MM.1S (cell line): ENCODE measurements around the gene IMPA2.
"Not testable (repeated sequence)": the region's sequence is repeated elsewhere in the genome, so short reads cannot be mapped to it uniquely, and the experiment has no call there.

Source experiments
- DNase-seq: peaks from one replicate; pipeline ENCODE4 v3.0.0-alpha.2; 2015
- H2AFZ ChIP-seq: fragments of 300-600 bp; sonication (generic); 2 replicates; pipeline ENCODE4 v1.6.0; 2016; ENCODE audit warnings: antibody characterized with exemption, low read length
- H3F3A ChIP-seq: fragments of 300-600 bp; sonication (generic); 2 replicates; pipeline ENCODE4 v1.6.1; 2016; ENCODE audit warnings: mild to moderate bottlenecking, antibody characterized with exemption, low read length, moderate library complexity, mixed read lengths; ENCODE audit not compliant: insufficient read depth
- H3K27ac ChIP-seq: fragments of 300-600 bp; sonication (generic); 2 replicates; pipeline ENCODE4 v1.5.1; 2016; ENCODE audit warnings: mild to moderate bottlenecking, low read length
- H3K27me3 ChIP-seq: fragments of 300-600 bp; sonication (generic); replicated peaks from 2 replicates; pipeline ENCODE4 v1.6.0; 2016; ENCODE audit warnings: low read length; ENCODE audit not compliant: insufficient read depth
- H3K36me3 ChIP-seq: fragments of 300-600 bp; sonication (generic); replicated peaks from 2 replicates; pipeline ENCODE4 v1.6.1; 2016; ENCODE audit warnings: mild to moderate bottlenecking, low read length, mixed read lengths; ENCODE audit not compliant: insufficient read depth
- H3K4me1 ChIP-seq: fragments of 300-600 bp; sonication (generic); 2 replicates; pipeline ENCODE4 v1.6.1; 2016; ENCODE audit warnings: low read length, mixed read lengths
- H3K4me2 ChIP-seq: fragments of 300-600 bp; sonication (generic); 2 replicates; pipeline ENCODE4 v1.6.0; 2016; ENCODE audit warnings: low read depth, low read length
- H3K4me3 ChIP-seq: fragments of 300-600 bp; sonication (generic); 2 replicates; pipeline ENCODE4 v1.5.1; 2016; ENCODE audit warnings: low read length, mixed read lengths
- H3K79me2 ChIP-seq: fragments of 300-600 bp; sonication (generic); 2 replicates; pipeline ENCODE4 v1.6.1; 2016; ENCODE audit warnings: mixed run types, low read length, mixed read lengths
- H3K9ac ChIP-seq: fragments of 300-600 bp; sonication (generic); 2 replicates; pipeline ENCODE4 v1.6.1; 2016; ENCODE audit warnings: low read length, mixed read lengths
- H3K9me2 ChIP-seq: fragments of 300-600 bp; sonication (generic); replicated peaks from 2 replicates; pipeline ENCODE4 v1.6.1; 2016; ENCODE audit warnings: mild to moderate bottlenecking, low read length, mixed read lengths; ENCODE audit not compliant: insufficient read depth
- H3K9me3 ChIP-seq: fragments of 300-600 bp; sonication (generic); replicated peaks from 2 replicates; pipeline ENCODE4 v1.6.1; 2016; ENCODE audit warnings: mild to moderate bottlenecking, low read length, mixed read lengths; ENCODE audit not compliant: insufficient read depth
- H4K20me1 ChIP-seq: fragments of 300-600 bp; sonication (generic); 2 replicates; pipeline ENCODE4 v1.6.1; 2016; ENCODE audit warnings: mild to moderate bottlenecking, low read length, moderate library complexity, mixed read lengths; ENCODE audit not compliant: insufficient read depth
- CTCF ChIP-seq: fragments of 300-600 bp; sonication (generic); IDR thresholded peaks from 2 replicates; pipeline ENCODE4 v1.5.1; 2016; ENCODE audit warnings: antibody characterized with exemption, low read length, mixed read lengths
- EZH2 ChIP-seq: fragments of 300-600 bp; sonication (generic); optimal IDR thresholded peaks from 2 replicates; pipeline ENCODE3; 2017; ENCODE audit warnings: low read depth, mild to moderate bottlenecking, antibody characterized with exemption, low read length, mixed read lengths
- EZH2phosphoT487 ChIP-seq: fragments of 300-600 bp; sonication (generic); IDR thresholded peaks from 2 replicates; pipeline ENCODE4 v1.6.1; 2018; ENCODE audit warnings: antibody characterized with exemption, low read length

Gene IMPA2

GRCh38 chr18:12038082-12038638 is 56.9 kb downstream of the IMPA2 start:
- Histone ChIP-seq H3K4me2 (peak overlapping the region; percentile 96), H3K4me3 (peak overlapping the region; percentile 76; the same call in 1 of the 2 replicates)

GRCh38 chr18:12038639-12039539 is 57.6 kb downstream of the IMPA2 start:
- Histone ChIP-seq H3K4me3 (peak overlapping the region; percentile 76), H3K27ac (no peak overlapping the region), H3K4me1 (0 out of 2 replicates have a peak, but pooled peaks cover 5% of the 10 kb centered on the region), H3K4me2 (peak overlapping the region; percentile 96), H3K79me2 (no peaks in the 10 kb centered on the region), H3K36me3 (no peaks in the 10 kb centered on the region), H3K9me3 (no peaks in the 10 kb centered on the region), H3F3A (no peaks in the 10 kb centered on the region), H3K9me2 (no peaks in the 10 kb centered on the region), H4K20me1 (no peaks in the 10 kb centered on the region), H3K27me3 (no peaks in the 10 kb centered on the region), H2AFZ (peak overlapping the region; percentile 97), H3K9ac (peak overlapping the region; percentile 40; the same call in 1 of the 2 replicates)
- TF ChIP-seq EZH2phosphoT487, result no peak
- no peak for TF ChIP-seq EZH2
- peak; percentile 91 for TF ChIP-seq CTCF
- peak; percentile 73 for DNase-seq

More at GRCh38 chr18:12038082-12038638, 56.9 kb downstream of the IMPA2 start:
- H3K4me1 ChIP-seq, result 0 out of 2 replicates have a peak, but pooled peaks cover 5% of the 10 kb centered on the region
- H3K27ac ChIP-seq, result no peak overlapping the region
- H3K9ac ChIP-seq, result peak overlapping the region; percentile 40; the same call in 1 of the 2 replicates
- TF ChIP-seq CTCF (no peak), EZH2 (no peak), EZH2phosphoT487 (no peak)
- H2AFZ ChIP-seq, result peak overlapping the region; percentile 97
- no peak for DNase-seq
- H3F3A ChIP-seq, result no peaks in the 10 kb centered on the region
- no peaks in the 10 kb centered on the region for H3K79me2 ChIP-seq
- no peaks in the 10 kb centered on the region for H3K36me3 ChIP-seq
- H3K9me3 ChIP-seq, result no peaks in the 10 kb centered on the region
- H4K20me1 ChIP-seq, result no peaks in the 10 kb centered on the region
- no peaks in the 10 kb centered on the region for H3K27me3 ChIP-seq
- no peaks in the 10 kb centered on the region for H3K9me2 ChIP-seq

GRCh38 chr18:12039540-12039930 is 58.2 kb downstream of the IMPA2 start:
- not testable (repeated sequence) for H3K9me2 ChIP-seq, H3K9me3 ChIP-seq, H3F3A ChIP-seq, H3K4me2 ChIP-seq, H3K4me1 ChIP-seq, DNase-seq, H3K4me3 ChIP-seq, H3K79me2 ChIP-seq, H4K20me1 ChIP-seq, H3K36me3 ChIP-seq, H3K9ac ChIP-seq, H3K27me3 ChIP-seq, H3K27ac ChIP-seq, H2AFZ ChIP-seq

- DNase-seq, result no peak
- TF ChIP-seq CTCF (no peak), EZH2 (no peak), EZH2phosphoT487 (no peak)
Measured at GRCh38 chr18:12041561-12041960, 60.3 kb downstream of the IMPA2 start.

More at GRCh38 chr18:12041561-12041960, 60.3 kb downstream of the IMPA2 start:
- Histone ChIP-seq H3K9me3 (no peaks in the 10 kb centered on the region), H3K79me2 (no peaks in the 10 kb centered on the region), H3K9me2 (no peaks in the 10 kb centered on the region), H3K4me3 (no peak overlapping the region), H3K27me3 (no peaks in the 10 kb centered on the region), H2AFZ (no peak overlapping the region), H3K36me3 (no peaks in the 10 kb centered on the region), H3K4me2 (no peak overlapping the region), H3K9ac (no peak overlapping the region), H4K20me1 (no peaks in the 10 kb centered on the region), H3K27ac (no peak overlapping the region), H3F3A (no peaks in the 10 kb centered on the region), H3K4me1 (no peaks in the 10 kb centered on the region)
